Hepatic stellate cell (primary cell): ENCODE data around the gene ATP2C2.
"Not testable (repeated sequence)": the region's sequence is repeated elsewhere in the genome, so short reads cannot be mapped to it uniquely, and the experiment has no call there.

Source experiments
- DNase-seq: peaks from one replicate; pipeline ENCODE4 v3.0.0; 2011; ENCODE audit warnings: low spot score

The ATP2C2 gene

DNA sequence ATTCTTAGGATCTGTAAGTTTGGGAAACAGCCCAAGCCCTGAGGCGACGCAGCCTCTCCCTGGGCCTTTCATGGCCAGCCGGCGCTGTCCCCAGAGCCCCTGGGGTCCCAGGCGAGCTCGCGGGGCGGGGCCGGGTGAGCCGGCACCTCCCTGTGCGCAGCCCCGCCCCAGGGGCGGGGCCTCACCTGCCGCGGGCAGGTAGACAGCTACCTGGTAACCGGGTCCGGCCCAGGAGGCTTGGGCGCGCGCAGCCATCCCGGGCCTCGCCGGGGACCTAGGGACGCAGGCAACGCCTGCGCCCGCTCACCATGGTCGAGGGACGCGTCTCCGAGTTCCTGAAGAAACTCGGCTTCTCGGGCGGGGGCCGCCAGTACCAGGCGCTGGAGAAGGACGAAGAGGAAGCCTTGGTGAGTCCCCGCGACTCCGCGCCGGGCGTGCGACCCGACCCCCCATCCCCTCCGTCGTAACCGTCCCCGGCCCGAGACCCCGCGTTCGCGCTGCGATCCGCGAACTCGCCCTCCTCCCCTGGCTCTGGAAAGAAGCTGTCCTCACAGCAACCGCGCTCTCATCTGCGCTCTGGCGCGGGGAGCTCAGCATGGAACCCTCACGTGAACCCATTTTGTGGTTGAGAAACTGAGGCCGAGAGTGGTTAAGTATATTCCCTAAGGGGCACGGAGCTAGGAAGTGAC, at the start of gene ATP2C2:
ATP2C2 (plus strand) TSS at position 231 of the 689 bp plus-strand sequence; CDS start at position 309, 78 bp downstream.
- DNase-seq: no peak

DNA sequence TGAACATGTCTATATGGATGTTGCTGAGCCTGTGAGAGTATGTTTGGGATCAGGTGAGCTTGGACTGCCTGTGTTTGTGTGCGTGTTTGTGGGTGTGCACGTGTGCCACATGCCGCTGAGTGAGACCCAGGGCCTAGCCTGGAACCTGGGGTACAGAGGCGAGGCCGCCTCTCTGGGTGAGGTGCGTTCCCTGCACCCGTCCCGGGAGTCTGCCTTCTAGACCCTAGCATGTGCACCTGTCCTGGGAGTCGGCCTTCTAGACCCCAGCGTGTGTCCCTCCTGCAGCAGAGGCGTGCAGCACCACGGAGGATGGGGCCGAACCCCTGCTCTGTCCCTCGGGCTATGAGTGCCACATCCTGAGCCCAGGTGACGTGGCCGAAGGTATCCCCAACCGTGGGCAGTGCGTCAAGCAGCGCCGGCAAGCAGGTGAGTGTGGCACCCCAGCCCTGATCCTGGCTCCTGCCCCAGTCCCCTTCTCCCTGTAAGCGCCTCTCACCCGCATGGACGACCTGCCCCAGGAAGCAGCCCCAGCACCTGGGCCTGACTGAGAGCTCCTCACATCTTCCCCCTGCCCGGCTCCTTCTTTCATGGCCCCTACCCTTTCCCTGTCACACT, 49.1 kb upstream of the ATP2C2 start:
- DNase-seq: no peak

DNA sequence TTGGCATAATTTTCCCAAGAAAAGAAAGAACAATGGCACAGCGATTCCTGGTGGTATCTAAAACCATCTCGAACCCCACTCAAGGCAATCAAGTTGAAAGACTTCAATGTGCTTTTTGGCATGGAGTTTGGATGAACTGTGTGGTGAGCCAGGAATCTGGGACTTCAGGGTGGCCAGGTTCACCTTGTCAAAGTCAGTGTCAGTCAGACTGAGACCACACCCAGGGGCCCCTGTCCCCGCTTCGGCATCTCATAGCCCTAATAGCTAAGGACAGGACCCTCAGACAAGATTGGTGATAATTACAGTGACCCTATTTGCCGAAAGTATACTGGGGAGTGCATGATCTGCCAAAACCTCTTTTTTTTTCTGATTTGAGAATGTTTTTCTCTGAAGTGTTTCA, 47.8 kb upstream of the ATP2C2 start:
- DNase-seq: no peak

DNA sequence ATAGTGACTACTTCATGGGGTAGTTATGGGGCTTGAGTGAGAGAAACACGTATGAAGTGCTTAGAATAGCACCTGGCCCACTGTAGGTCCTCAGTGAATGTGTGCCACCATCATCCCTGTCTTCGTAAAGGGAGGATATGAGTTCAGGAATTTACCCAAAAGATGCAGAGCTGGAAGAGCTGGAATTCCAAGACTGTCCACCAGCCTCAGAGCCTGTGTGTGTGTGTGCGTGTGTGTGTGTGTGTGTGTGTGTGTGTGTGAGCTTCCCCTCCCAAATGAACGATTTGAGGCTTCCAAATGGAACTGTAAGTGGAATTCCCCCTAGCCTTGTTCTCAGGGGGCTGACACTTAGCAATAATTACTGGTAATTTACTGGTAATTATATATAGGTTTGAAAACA, 46.4 kb upstream of the ATP2C2 start:
- no peak for DNase-seq

DNA sequence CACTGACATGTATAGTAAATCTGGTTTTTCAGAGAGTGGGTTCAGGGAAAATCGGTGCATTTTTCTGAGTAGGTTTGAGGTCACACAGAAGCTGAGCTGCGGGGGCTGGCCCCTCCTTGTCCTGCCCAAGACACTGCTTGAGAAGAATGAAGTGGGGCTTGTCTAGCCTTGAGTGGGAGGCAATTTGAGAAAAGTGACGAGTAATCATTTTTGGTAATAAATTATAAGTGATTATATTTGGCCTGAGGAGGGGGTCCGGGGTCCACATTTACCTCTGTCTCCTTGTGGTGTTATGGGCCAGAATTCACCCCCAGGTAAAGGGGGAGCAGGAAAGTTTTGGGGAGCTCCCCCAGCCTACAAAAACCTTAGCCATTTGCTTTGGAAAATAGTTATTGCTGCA, 45.6 kb upstream of the ATP2C2 start:
- no peak for DNase-seq

GRCh38 chr16:84323606-84324005, 44.7 kb upstream of the ATP2C2 start:
- DNase-seq: no peak

GRCh38 chr16:84324434-84325262, 43.7 kb upstream of the ATP2C2 start:
- no peak for DNase-seq

DNA sequence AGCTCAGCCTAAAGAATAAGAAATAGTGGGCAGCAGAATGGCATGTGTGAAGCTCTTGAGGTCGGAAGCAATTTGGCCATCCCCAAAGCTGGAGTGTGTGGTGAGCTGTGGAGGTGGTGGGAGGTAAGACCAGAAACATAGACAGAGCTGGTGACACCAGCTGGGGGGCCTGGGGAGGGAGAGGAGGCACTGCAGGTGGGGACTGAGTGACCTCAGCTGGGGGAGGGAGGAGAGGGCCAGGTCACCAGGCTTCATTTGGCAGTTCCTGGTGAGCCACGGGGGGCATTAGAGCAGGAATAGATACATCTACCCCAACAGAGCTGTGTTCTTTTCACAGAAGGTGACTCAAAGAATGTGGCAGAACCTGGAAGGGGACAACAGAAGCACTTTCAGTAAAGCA, 41.8 kb upstream of the ATP2C2 start:
- no peak for DNase-seq

DNA sequence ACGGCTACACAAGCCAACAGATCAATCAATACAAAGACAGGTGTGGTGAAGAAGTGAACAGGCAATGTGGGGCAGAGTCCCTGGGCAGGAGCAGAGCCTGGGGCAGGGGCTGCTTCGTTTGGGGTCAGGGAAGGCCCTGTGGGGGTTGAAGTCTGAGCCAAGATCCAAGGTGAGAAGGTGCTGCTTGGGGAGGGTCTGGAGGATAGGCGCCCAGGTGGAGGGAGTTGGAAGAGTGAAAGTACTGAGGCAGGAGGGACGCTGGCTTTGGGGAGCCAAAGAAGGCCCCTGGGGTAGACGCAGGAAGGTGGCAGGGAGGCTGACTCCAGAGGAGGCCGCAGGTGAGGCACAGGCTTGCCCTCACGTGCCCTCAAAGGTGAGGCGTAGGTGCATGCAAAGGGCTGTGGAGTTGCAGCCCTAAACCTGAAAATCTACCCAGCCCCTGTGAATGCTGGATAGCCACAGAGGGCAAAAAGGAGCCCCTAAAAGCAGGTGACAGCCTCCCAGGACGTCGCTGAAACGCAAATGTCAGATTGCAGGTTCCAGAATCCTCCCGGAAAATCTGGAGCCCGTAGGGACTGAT, 40.3 kb upstream of the ATP2C2 start:
- no peak for DNase-seq

DNA sequence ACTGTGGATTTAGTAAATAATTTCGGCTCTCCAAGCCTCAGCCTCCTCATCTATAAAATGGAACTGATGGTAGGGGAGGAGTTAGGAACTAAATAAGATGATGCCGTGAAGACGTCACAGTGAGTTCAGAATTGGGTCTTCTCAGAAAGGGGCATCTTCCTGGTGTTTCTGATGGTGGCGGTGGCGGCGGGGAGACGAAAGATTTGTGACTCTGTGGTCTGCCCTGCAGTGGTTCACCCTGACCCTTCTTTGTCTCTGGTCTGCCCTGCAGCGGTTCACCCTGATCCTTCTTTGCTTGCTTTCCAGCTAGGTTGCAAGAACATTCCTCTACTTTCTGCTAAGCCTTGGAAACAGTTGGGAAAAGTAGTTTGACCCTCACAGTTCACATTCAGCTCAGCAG, 39.3 kb upstream of the ATP2C2 start:
- DNase-seq: no peak

GRCh38 chr16:84329843-84330684, 38.3 kb upstream of the ATP2C2 start:
- no peak for DNase-seq

DNA sequence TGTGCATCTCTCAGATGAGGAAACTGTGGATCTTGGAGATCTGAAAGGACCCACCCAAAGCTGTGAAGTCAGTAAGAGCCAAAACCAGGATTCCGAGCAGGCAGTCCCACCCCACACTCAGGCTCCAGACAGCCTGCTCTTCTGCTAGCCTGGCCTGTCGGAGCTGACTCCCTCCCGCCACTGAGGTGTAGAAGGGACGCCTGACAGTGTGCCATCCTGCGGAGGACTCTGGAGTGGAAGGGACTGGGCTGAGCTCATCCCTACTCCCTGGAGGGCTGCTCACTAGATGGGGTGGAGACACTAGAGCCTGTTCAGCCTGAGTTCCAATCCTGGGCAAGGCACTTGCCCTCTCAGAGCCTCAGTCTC, 37.7 kb upstream of the ATP2C2 start:
- DNase-seq: no peak

- DNase-seq: no peak
Measured at GRCh38 chr16:84331998-84332780, 36.1 kb upstream of the ATP2C2 start.

GRCh38 chr16:84332975-84333684, 35.2 kb upstream of the ATP2C2 start:
- DNase-seq: no peak

- no peak for DNase-seq
Measured at GRCh38 chr16:84334058-84334457, 34.3 kb upstream of the ATP2C2 start.

- no peak for DNase-seq
Measured at GRCh38 chr16:84334482-84334881, 33.9 kb upstream of the ATP2C2 start.

- DNase-seq: not testable (repeated sequence)
Measured at GRCh38 chr16:84337236-84337635, 31.1 kb upstream of the ATP2C2 start.

GRCh38 chr16:84339311-84339710, 29.0 kb upstream of the ATP2C2 start:
- DNase-seq: no peak

DNA sequence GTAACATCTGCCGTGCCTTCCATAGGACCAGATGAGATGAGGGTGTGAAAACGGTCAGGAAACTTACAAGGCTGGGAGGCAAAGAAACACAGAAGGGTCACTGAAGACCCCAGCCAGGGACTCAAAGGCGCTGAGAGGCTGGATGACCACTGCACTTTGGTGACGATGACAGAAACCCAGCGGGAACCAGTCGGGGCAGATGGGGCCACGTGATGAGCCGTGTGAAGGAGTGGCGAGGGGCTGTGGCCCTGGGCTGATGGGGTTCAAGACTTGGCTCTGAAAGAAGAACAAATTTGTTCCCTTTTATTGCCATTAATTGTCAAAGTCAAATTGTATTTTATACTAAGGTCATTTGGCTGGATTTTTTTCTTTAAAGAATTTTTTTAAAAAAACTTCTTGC, 28.6 kb upstream of the ATP2C2 start:
- DNase-seq: no peak

DNA sequence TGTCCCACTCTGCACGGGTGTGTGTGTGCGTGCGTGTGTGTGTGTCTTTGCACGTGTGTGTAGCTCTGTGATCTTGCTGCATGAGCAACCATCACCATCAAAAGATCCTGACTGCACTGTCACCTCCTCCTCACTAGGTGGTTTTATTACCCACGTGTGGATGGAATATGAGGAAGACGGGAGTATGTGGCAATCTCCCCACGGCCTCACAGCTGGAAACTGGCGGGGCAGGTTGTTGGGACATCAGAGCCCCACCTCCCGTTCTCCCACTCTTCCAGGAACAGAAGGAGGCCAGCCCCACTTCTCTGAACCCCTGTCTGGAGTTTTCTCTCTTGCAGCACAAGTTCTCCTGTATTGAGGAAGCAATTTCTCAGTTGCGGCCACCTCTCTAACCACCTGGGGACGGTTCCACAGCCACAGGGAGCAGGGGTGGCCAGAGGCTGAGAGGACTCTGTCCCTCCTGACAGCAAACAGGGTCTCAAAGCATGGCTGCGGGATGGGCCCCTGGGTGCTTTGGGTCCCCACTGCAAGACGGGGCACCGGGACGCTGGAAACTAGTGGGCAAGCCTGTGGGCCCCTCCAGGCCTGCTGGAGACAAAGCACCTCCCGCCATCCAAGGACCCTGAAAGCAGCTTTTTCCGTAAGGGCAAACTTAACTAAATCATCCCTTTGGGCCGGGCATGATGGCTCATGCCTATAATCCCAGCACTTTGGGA, 27.9 kb upstream of the ATP2C2 start:
- no peak for DNase-seq
